Fibroblast of the aortic adventitia (primary cell): ENCODE results near the gene SOBP. TPM values are rescaled to one million over a fixed set of nuclear protein-coding genes. Genes with fewer than 3 reads are reported as not detected.

Experiments
- DNase-seq: peaks from one replicate; pipeline ENCODE4 v3.0.0-alpha.2; 2010; ENCODE audit warnings: low read depth
- H3K4me3 ChIP-seq: 2 replicates; pipeline ENCODE4 v1.5.1; 2011; ENCODE audit warnings: low read depth, mild to moderate bottlenecking, control low read depth, low read length, moderate library complexity
- total RNA-seq: library from RNA; depleted of rRNA; stranded (reverse); fragments of >200 nt; gene quantifications from 2 replicates; pipeline ENCODE4 v1.2.3, GENCODE V29; 2012; ENCODE audit warnings: low replicate concordance
- TF ChIP-seq, protein P1 (sequence below): IDR thresholded peaks from 2 replicates; pipeline ENCODE4 v1.5.1; 2011; ENCODE audit warnings: mild to moderate bottlenecking, low read length, control low read depth, inconsistent platforms; ENCODE audit not compliant: insufficient read depth

SOBP gene
- total RNA-seq, 1 donor = 7.9 TPM

GRCh38 chr6:107665382-107665781 is 175.5 kb downstream of the SOBP start:
- TF ChIP-seq, protein P1, sequence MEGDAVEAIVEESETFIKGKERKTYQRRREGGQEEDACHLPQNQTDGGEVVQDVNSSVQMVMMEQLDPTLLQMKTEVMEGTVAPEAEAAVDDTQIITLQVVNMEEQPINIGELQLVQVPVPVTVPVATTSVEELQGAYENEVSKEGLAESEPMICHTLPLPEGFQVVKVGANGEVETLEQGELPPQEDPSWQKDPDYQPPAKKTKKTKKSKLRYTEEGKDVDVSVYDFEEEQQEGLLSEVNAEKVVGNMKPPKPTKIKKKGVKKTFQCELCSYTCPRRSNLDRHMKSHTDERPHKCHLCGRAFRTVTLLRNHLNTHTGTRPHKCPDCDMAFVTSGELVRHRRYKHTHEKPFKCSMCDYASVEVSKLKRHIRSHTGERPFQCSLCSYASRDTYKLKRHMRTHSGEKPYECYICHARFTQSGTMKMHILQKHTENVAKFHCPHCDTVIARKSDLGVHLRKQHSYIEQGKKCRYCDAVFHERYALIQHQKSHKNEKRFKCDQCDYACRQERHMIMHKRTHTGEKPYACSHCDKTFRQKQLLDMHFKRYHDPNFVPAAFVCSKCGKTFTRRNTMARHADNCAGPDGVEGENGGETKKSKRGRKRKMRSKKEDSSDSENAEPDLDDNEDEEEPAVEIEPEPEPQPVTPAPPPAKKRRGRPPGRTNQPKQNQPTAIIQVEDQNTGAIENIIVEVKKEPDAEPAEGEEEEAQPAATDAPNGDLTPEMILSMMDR = no peak
- no peak overlapping the region for H3K4me3 ChIP-seq
- peak; percentile 65 for DNase-seq

DNA sequence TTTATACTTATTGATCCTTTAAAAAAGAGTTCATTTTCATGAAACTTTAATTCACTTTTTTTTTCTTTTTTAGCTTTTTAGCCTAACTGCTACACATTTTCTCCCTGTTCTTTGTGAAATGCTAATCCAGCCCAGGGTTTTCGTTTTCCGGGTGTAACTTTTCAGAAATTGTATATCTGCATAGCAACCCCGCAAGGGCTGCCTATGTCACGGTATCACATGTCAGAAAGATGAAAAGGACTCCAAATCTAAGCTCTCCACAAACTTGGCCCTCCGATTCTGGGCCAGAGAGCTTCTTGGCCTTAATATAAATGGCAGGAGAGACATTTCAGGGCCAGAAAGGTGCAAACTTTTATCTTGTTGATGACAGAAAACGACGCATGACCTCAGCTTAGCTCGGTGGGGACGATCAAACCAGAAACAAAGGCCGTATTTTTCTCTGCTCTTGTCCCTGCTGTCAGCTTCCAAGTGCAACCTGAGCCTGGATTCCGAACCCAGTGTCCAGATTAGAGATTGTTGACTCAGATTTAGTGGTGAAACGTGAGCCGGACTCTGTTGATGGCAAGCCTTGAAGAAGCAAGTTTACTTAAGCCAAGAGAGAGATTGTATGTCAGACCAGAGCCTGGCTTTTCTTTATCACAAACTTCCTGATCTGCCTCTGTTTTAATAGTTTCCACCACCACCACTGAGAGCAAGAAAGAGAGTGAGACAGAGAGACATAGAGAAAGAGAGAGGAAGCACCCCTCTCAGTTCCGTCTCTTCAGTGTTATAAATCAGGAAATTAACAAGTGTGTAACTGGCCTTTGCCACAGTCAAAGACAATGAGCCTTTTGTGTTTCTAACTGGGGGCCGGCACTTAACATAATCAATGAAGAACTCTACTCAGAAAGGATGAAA is 176.4 kb downstream of the SOBP start:
- peak; percentile 74 for DNase-seq
- no peak overlapping the region for H3K4me3 ChIP-seq
- TF ChIP-seq, protein P1 = no peak

DNA sequence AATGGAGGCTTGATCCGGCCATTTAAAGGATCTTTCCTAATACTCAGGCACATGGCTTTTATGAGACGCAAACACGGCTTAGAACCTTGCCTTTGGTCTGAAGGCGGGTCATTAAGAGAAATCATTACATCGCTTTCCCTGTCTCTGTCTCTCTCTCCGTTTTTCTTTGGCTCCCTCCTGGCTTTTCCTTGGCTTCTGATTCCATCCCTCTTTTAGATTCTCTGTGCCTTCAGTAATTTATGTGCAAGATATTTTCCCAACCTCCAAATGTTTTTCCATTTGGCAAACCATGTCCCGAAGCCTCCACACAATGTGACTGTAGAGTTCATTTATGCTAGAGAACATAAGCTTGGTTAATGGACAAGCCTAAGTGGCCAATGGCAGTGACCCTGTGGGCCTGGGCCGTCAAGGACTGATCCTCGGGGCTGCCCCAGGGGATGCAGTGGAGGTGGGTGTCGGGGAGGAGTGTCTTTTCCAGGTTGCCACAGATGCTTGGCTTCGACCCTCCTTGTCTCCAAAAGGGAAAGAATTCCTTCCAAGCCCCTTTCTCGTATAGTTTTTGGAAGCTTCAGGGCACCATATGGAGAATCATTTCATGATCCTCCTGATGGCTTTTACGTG is 177.2 kb downstream of the SOBP start:
- TF ChIP-seq, protein P1 = no peak
- DNase-seq = no peak

DNA sequence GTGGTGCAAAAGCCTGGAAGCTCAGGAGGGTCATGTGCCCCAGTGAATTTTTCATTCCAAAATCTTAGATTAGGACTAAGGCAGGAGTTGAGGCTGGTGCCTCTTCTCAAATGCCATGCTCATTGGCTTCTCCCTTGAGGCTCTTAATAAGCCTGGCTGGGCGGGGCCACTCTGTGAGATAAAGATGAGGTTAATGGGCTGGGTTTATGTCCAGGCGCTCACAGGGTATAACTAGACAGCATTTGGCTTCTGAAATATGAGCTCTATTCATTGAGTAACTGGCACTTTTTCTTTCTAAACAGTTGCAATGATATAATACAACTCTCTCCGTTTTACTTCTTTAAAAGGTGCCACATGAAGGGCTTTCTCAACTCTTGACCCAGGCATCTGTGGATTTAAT is 177.9 kb downstream of the SOBP start:
- TF ChIP-seq, protein P1 = no peak
- DNase-seq = no peak
- no peak overlapping the region for H3K4me3 ChIP-seq

More for the DNA sequence above, 177.2 kb downstream of the SOBP start:
- no peak overlapping the region for H3K4me3 ChIP-seq

DNA sequence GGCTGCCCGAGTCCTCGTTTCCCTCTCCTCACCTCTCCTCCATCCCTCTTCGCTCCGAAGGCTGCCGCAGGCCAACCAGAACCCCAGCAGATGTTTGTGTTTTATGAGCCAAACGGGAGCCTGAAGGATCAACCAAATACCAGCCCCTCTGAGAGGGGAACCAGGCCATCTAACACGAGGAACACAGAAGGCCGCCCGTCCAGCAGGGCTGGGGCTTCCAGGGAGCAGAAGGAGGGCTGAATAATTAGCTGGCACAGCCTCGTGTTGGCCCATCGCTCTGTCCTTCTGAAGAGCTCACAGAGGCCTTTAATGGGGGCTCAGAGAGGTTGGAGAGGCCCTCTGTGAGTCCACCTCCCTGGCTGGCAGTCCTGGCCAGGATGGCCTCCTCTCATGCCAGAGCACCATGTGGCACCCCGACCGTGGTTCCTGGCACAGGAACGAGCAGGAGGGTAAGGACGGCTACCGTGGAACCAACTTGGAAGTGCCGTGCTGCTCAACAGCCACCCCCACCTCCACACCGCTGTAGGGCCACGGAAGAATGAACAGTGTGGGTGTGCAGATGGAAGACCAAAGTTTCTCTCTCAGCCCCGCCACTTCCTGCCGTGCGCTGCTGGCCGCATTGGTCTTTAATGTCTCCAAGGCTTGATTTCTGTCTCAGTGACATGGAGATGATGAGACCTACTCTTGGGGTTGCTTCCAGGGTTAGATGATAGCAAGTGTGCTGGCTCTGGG is 179.0 kb downstream of the SOBP start:
- TF ChIP-seq, protein P1 = no peak
- no peak for DNase-seq

DNA sequence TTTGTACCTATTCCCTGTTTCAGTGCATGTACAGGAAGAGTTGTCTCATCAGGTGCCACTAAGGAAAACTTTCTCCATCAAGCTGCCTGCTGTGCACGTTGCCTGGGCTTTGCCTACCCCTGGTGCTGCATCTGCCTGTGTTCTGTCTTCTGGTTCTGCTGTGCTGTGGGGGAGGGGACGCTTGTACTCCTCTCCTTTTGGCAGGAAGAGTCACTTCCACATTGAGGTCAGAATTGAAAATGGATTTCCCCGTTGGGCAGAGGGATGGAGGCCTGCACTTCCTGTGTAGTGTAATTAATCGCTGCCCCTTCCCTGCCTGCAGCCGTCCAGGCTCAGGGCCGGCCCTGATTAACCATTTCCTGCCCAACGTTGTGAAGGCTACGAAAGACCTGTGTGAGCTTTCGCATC is 180.9 kb downstream of the SOBP start:
- peak; percentile 51 for DNase-seq
- H3K4me3 ChIP-seq = no peak overlapping the region
- TF ChIP-seq, protein P1 = no peak

More for the DNA sequence above, 179.0 kb downstream of the SOBP start:
- no peak overlapping the region for H3K4me3 ChIP-seq
